Measurements from ENCODE around the gene CREB3L1. TPM values are rescaled to one million over a fixed set of nuclear protein-coding genes. Genes with fewer than 3 reads are reported as not detected.

Gene CREB3L1
- total and polyA plus RNA-seq, 2 of the 13 experiments (the other 11 are each of a cell fraction or from before 2014, with no cell fraction given), result not detected

DNA sequence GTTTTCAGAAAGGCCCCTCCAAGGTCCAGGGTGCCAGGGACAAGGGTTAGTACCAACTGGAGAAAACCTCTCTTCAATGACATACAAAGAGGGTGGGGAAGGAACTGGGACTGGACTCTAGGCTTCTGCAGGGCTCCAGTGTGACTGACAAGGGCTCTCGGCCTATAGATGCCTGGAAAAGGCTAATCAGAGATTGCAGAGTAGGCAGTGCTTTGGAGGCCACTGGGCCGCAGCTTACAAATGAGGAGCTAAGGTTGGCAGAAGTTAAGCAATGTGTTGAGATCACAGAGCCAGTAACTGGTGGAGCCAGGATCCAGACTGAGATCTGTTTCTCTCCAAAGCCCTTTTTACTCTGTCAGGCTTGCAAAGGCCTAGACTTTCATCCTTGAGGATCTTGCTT, 62.4 kb downstream of the CREB3L1 start:
- 50% methylated on average over 1 of the region's 2 CpGs for WGBS (ENCODE audit: low lambda C conversion rate)
- BruUV-seq (replicated peaks), result no TSS peak
- Histone ChIP-seq H4K20me1 (ENCODE audit: insufficient read depth, low read length) (no peaks in the 10 kb centered on the region), H3K36me3 (replicated peaks in 1 of 2; ENCODE audit: control insufficient read depth in 1 of 2, insufficient read depth in 2 of 2, low read length in 2 of 2) (no peaks in the 10 kb centered on the region), H3K4me2 (ENCODE audit: low read depth, low read length) (no peak overlapping the region), H3K27ac (ENCODE audit: extremely low read length, insufficient read depth, low read length) (no peak overlapping the region), H3K4me1 (ENCODE audit: insufficient read depth, low read length) (peaks cover 30% of the 10 kb centered on the region), H2AFZ (ENCODE audit: low read length) (no peak overlapping the region), H3K27me3 (ENCODE audit: control insufficient read depth in 1 of 2, insufficient read depth in 2 of 2, low read length in 2 of 2) (peaks cover 5 to 59% of the 10 kb centered on the region in 2 experiments), H3K9ac (ENCODE audit: insufficient read depth, low read depth, low read length) (no peak overlapping the region), H3K9me3 (ENCODE audit: low read length) (no peaks in the 10 kb centered on the region), H3K4me3 (replicated peaks in 1 of 3; ENCODE audit: insufficient read depth in 1 of 3, low read depth in 2 of 3, low read length in 3 of 3) (no peak overlapping the region), H3K79me2 (ENCODE audit: insufficient read depth, low read length) (no peaks in the 10 kb centered on the region)
- TF ChIP-seq, protein P1, sequence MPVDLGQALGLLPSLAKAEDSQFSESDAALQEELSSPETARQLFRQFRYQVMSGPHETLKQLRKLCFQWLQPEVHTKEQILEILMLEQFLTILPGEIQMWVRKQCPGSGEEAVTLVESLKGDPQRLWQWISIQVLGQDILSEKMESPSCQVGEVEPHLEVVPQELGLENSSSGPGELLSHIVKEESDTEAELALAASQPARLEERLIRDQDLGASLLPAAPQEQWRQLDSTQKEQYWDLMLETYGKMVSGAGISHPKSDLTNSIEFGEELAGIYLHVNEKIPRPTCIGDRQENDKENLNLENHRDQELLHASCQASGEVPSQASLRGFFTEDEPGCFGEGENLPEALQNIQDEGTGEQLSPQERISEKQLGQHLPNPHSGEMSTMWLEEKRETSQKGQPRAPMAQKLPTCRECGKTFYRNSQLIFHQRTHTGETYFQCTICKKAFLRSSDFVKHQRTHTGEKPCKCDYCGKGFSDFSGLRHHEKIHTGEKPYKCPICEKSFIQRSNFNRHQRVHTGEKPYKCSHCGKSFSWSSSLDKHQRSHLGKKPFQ (CRISPR knock-in tag; IDR thresholded peaks at IDR 0.05; ENCODE audit: insufficient replicate concordance), result no peak
- TF ChIP-seq RFX1 (IDR thresholded peaks at IDR 0.05) (no peak), ZNF17 (CRISPR knock-in tag; IDR thresholded peaks at IDR 0.05) (no peak), KDM5B (CRISPR knock-in tag; IDR thresholded peaks at IDR 0.05; ENCODE audit: borderline replicate concordance) (no peak), CEBPB (IDR thresholded peaks at IDR 0.05; ENCODE audit: borderline replicate concordance, low read depth, low read length) (peak; percentile 16; the same call in 1 of the 2 replicates), ZNF10 (CRISPR knock-in tag; IDR thresholded peaks at IDR 0.05; ENCODE audit: borderline replicate concordance, low read depth) (no peak)
- TF ChIP-seq, protein P2, sequence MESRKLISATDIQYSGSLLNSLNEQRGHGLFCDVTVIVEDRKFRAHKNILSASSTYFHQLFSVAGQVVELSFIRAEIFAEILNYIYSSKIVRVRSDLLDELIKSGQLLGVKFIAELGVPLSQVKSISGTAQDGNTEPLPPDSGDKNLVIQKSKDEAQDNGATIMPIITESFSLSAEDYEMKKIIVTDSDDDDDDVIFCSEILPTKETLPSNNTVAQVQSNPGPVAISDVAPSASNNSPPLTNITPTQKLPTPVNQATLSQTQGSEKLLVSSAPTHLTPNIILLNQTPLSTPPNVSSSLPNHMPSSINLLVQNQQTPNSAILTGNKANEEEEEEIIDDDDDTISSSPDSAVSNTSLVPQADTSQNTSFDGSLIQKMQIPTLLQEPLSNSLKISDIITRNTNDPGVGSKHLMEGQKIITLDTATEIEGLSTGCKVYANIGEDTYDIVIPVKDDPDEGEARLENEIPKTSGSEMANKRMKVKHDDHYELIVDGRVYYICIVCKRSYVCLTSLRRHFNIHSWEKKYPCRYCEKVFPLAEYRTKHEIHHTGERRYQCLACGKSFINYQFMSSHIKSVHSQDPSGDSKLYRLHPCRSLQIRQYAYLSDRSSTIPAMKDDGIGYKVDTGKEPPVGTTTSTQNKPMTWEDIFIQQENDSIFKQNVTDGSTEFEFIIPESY (CRISPR knock-in tag; IDR thresholded peaks at IDR 0.05), result no peak
- no peak for DNase-seq (ENCODE audit: low spot score)
- FAIRE-seq, result no peak
- ChIA-PET CTCF (ENCODE audit: low intra/inter-chr PET ratio, low total read pairs) (no interaction called here), POLR2A (no interaction called here)
- peak; percentile 22; the same call in 2 of the 3 replicates for ATAC-seq
- in situ Hi-C loops (cut with HindIII; ENCODE audit: extremely low pct_ligation_motif_present, low pct_unique_long_range_greater_than_20kb) (no loop called here), intact Hi-C loops (cut with micrococcal nuclease; ENCODE audit: unreplicated experiment) (no loop called here)
